ENCODE measurements around the gene CCL24.
"Not testable (repeated sequence)": the region's sequence is repeated elsewhere in the genome, so short reads cannot be mapped to it uniquely, and the experiment has no call there.

Gene CCL24

GRCh38 chr7:75809396-75809795, 4.2 kb downstream of the CCL24 start:
- FAIRE-seq, result no peak
- no peak for TF ChIP-seq POLR2A (IDR thresholded peaks at IDR 0.05; ENCODE audit: low read depth, low read length)
- no peak for DNase-seq (ENCODE audit: insufficient read length, low spot score)

GRCh38 chr7:75808106-75808505, 5.5 kb downstream of the CCL24 start:
- DNase-seq (ENCODE audit: insufficient read length, low spot score), result no peak
- FAIRE-seq, result no peak
- no peak for TF ChIP-seq POLR2A (IDR thresholded peaks at IDR 0.05; ENCODE audit: low read depth, low read length)

GRCh38 chr7:75807452-75807851, 6.2 kb downstream of the CCL24 start:
- no peak for TF ChIP-seq POLR2A (IDR thresholded peaks at IDR 0.05; ENCODE audit: low read depth, low read length)

GRCh38 chr7:75806560-75807307, 6.9 kb downstream of the CCL24 start:
- FAIRE-seq, result no peak
- DNase-seq (ENCODE audit: insufficient read length, low spot score), result no peak
- no peak for TF ChIP-seq POLR2A (IDR thresholded peaks at IDR 0.05; ENCODE audit: low read depth, low read length)

More at GRCh38 chr7:75807452-75807851, 6.2 kb downstream of the CCL24 start:
- FAIRE-seq (no peak), DNase-seq (ENCODE audit: insufficient read length, low spot score) (no peak)

GRCh38 chr7:75804705-75805104, 8.9 kb downstream of the CCL24 start:
- DNase-seq (ENCODE audit: insufficient read length, low spot score), result no peak
- no peak for TF ChIP-seq POLR2A (IDR thresholded peaks at IDR 0.05; ENCODE audit: low read depth, low read length)
- no peak for FAIRE-seq

- FAIRE-seq (no peak), DNase-seq (ENCODE audit: insufficient read length, low spot score) (no peak)
- no peak for TF ChIP-seq POLR2A (IDR thresholded peaks at IDR 0.05; ENCODE audit: low read depth, low read length)
These were observed 9.6 kb downstream of the CCL24 start for GRCh38 chr7:75804004-75804403.

- FAIRE-seq, result no peak
- TF ChIP-seq POLR2A (IDR thresholded peaks at IDR 0.05; ENCODE audit: low read depth, low read length), result no peak
- DNase-seq (ENCODE audit: insufficient read length, low spot score), result no peak
These were observed 11.1 kb downstream of the CCL24 start for GRCh38 chr7:75802552-75802821.

GRCh38 chr7:75798770-75799169, 14.8 kb downstream of the CCL24 start:
- no peak for FAIRE-seq
- no peak for DNase-seq (ENCODE audit: insufficient read length, low spot score)
- no peak for TF ChIP-seq POLR2A (IDR thresholded peaks at IDR 0.05; ENCODE audit: low read depth, low read length)

GRCh38 chr7:75796420-75796819, 17.2 kb downstream of the CCL24 start:
- FAIRE-seq (no peak), DNase-seq (ENCODE audit: insufficient read length, low spot score) (no peak)
- no peak for TF ChIP-seq POLR2A (IDR thresholded peaks at IDR 0.05; ENCODE audit: low read depth, low read length)

- no peak for TF ChIP-seq POLR2A (IDR thresholded peaks at IDR 0.05; ENCODE audit: low read depth, low read length)
- no peak for DNase-seq (ENCODE audit: insufficient read length, low spot score)
- FAIRE-seq, result no peak
These were observed 17.7 kb downstream of the CCL24 start for GRCh38 chr7:75795831-75796285.

- DNase-seq (ENCODE audit: insufficient read length, low spot score) (no peak), FAIRE-seq (no peak)
- no peak for TF ChIP-seq POLR2A (IDR thresholded peaks at IDR 0.05; ENCODE audit: low read depth, low read length)
These were observed 19.9 kb downstream of the CCL24 start for GRCh38 chr7:75793676-75794075.

- FAIRE-seq; DNase-seq (ENCODE audit: insufficient read length, low spot score): not testable (repeated sequence)
These were observed 21.0 kb downstream of the CCL24 start for GRCh38 chr7:75792567-75792966.

- DNase-seq (ENCODE audit: insufficient read length, low spot score) (no peak), FAIRE-seq (no peak)
- no peak for TF ChIP-seq POLR2A (IDR thresholded peaks at IDR 0.05; ENCODE audit: low read depth, low read length)
These were observed 24.2 kb downstream of the CCL24 start for GRCh38 chr7:75789361-75789924.

- not testable (repeated sequence) for FAIRE-seq; DNase-seq (ENCODE audit: insufficient read length, low spot score)
These were observed 25.3 kb downstream of the CCL24 start for GRCh38 chr7:75788154-75788847.

GRCh38 chr7:75783058-75783457, 30.5 kb downstream of the CCL24 start:
- DNase-seq (ENCODE audit: insufficient read length, low spot score); FAIRE-seq: not testable (repeated sequence)

- FAIRE-seq; DNase-seq (ENCODE audit: insufficient read length, low spot score): not testable (repeated sequence)
These were observed 32.8 kb downstream of the CCL24 start for GRCh38 chr7:75780647-75781273.

GRCh38 chr7:75779516-75779915, 34.1 kb downstream of the CCL24 start:
- FAIRE-seq; DNase-seq (ENCODE audit: insufficient read length, low spot score): not testable (repeated sequence)

- not testable (repeated sequence) for FAIRE-seq; DNase-seq (ENCODE audit: insufficient read length, low spot score)
These were observed 34.6 kb downstream of the CCL24 start for GRCh38 chr7:75779035-75779434.

Data from H54 (cell line).